Esophagus squamous epithelium (tissue), 4 donors: ENCODE data around the gene CLSTN2.

Source experiments
- CTCF ChIP-seq, 6 experiments: fragments of 450-650 bp in 4 of 6; fragments of 200-600 bp in 2 of 6; sonication (generic) in 2 of 6; IDR thresholded peaks; one replicate each; pipeline ENCODE4 v1.5.1; 2016 to 2019; ENCODE audit warnings: antibody characterized with exemption in 6 of 6, mild to moderate bottlenecking in 4 of 6, moderate library complexity in 4 of 6
- POLR2A ChIP-seq, 4 donors: fragments of 450-650 bp; IDR thresholded peaks; one replicate each; pipeline ENCODE4 v1.6.1; 2017; ENCODE audit warnings: antibody characterized with exemption in 4 of 4, mild to moderate bottlenecking in 4 of 4, moderate library complexity in 3 of 4

- TF ChIP-seq POLR2A (IDR thresholded peaks at IDR 0.05) (no peak), CTCF (IDR thresholded peaks at IDR 0.05) (no peak)
Measured at GRCh38 chr3:140078940-140079339, 144.0 kb downstream of the CLSTN2 start.
